ENCODE measurements around the gene DHX32.
"Not testable (repeated sequence)": the region's sequence is repeated elsewhere in the genome, so short reads cannot be mapped to it uniquely, and the experiment has no call there.

The DHX32 gene

GRCh38 chr10:125895130-125896087, 14.3 kb upstream of the DHX32 start:
- DNase-seq = peak; percentile 68

- DNase-seq = not testable (repeated sequence)
These were observed 13.1 kb upstream of the DHX32 start for GRCh38 chr10:125894176-125894575.

GRCh38 chr10:125892402-125892801, 11.3 kb upstream of the DHX32 start:
- DNase-seq = not testable (repeated sequence)

- not testable (repeated sequence) for DNase-seq
These were observed 8.3 kb upstream of the DHX32 start for GRCh38 chr10:125889441-125889840.

- no peak for DNase-seq
These were observed 5.9 kb upstream of the DHX32 start for GRCh38 chr10:125886914-125887512.

- no peak for DNase-seq
These were observed 2.1 kb upstream of the DHX32 start for GRCh38 chr10:125883211-125883610.

- DNase-seq = peak; percentile 5
These were observed 1.5 kb upstream of the DHX32 start for GRCh38 chr10:125882596-125882995.

- DNase-seq = no peak
These were observed 373 bp downstream of the DHX32 start for GRCh38 chr10:125880719-125881118.

- DNase-seq = peak; percentile 87
These were observed 1.9 kb downstream of the DHX32 start for GRCh38 chr10:125878957-125879835.

- no peak for DNase-seq
These were observed 9.8 kb downstream of the DHX32 start for GRCh38 chr10:125871338-125871737.

GRCh38 chr10:125868372-125868975, 12.6 kb downstream of the DHX32 start:
- DNase-seq = peak; percentile 43

- no peak for DNase-seq
These were observed 14.6 kb downstream of the DHX32 start for GRCh38 chr10:125866421-125867029.

- no peak for DNase-seq
These were observed 16.0 kb downstream of the DHX32 start for GRCh38 chr10:125865120-125865519.

GRCh38 chr10:125859128-125859817, 21.8 kb downstream of the DHX32 start:
- no peak for DNase-seq

- DNase-seq = peak; percentile 25
These were observed 23.8 kb downstream of the DHX32 start for GRCh38 chr10:125857185-125857760.

- DNase-seq = no peak
These were observed 28.6 kb downstream of the DHX32 start for GRCh38 chr10:125852487-125852886.

GRCh38 chr10:125850766-125851731, 30.0 kb downstream of the DHX32 start:
- DNase-seq = no peak

GRCh38 chr10:125849448-125849847, 31.6 kb downstream of the DHX32 start:
- no peak for DNase-seq

GRCh38 chr10:125848857-125849256, 32.2 kb downstream of the DHX32 start:
- no peak for DNase-seq

GRCh38 chr10:125848371-125848770, 32.7 kb downstream of the DHX32 start:
- no peak for DNase-seq

Data from EL (cell line).